Activated CD4-positive, alpha-beta memory T cell treated with anti-CD3 and anti-CD28 coated beads, Interleukin-2, amount 10 ng/mL, durations not matched to agents 7 days and 5 days (primary cell): Measurements from ENCODE around the gene MON1A. TPM values are rescaled to one million over a fixed set of nuclear protein-coding genes. Genes with fewer than 3 reads are reported as not detected.
"Not testable (repeated sequence)": the region's sequence is repeated elsewhere in the genome, so short reads cannot be mapped to it uniquely, and the experiment has no call there.

Experiments
- CTCF ChIA-PET: fragments of 350-600 bp; sonication (Branson Sonifier 250); formaldehyde crosslinking; loops from one replicate; lab custom pipeline; 2021; ENCODE audit warnings: antibody characterized with exemption, inconsistent platforms; lab: Charles Lee
- POLR2A ChIA-PET: fragments of 350-600 bp; sonication (Branson Sonifier 250); formaldehyde crosslinking; loops from one replicate; lab custom pipeline; 2021; ENCODE audit warnings: antibody characterized with exemption; lab: Charles Lee
- DNase-seq: peaks from one replicate; pipeline ENCODE4 v3.0.0-alpha.2; 2020
- H3K27ac Mint-ChIP-seq: one replicate; pipeline ENCODE4 v1.8.0; 2021; ENCODE audit warnings: mild to moderate bottlenecking, mixed read lengths
- H3K27me3 Mint-ChIP-seq: one replicate; pipeline ENCODE4 v1.8.0; 2021; ENCODE audit warnings: mixed read lengths
- H3K36me3 Mint-ChIP-seq: one replicate; pipeline ENCODE4 v1.8.0; 2021; ENCODE audit warnings: low read depth, mixed read lengths
- H3K4me1 Mint-ChIP-seq: one replicate; pipeline ENCODE4 v1.8.0; 2021; ENCODE audit warnings: mixed read lengths
- H3K4me3 Mint-ChIP-seq: one replicate; pipeline ENCODE4 v1.8.0; 2021; ENCODE audit warnings: mild to moderate bottlenecking, mixed read lengths
- H3K9me3 Mint-ChIP-seq: one replicate; pipeline ENCODE4 v1.8.0; 2021; ENCODE audit warnings: mixed read lengths
- total RNA-seq, 2 experiments: library from RNA; stranded (reverse); gene quantifications; one replicate each; pipeline ENCODE4 v1.2.3, GENCODE V29; 2021

The MON1A gene
- total RNA-seq, 2 experiments from 2014 or later, result 9.7 to 10.3 TPM

DNA sequence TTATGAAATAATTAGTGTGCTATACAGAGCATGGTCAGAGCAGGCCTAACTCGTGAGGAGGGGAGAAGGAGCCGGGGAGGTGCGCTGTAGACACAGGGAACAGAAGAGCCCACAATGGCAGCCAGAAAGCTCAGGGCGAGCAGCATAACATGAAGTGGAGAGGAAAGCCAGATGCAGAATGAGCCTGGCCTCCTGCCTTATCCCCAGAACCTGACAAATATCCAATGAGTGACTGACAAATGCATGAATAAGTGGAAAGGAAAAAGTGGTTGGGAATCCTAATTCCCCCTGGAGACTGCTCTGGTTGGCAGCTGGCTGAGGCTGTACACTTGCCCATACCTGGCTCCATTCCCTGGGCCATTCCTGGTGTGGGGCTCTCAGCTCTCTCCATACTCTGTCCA is 16.7 kb downstream of the MON1A start:
- no peak for DNase-seq
- no peaks in the 10 kb centered on the region for H3K4me1 Mint-ChIP-seq
- peaks cover 13% of the 10 kb centered on the region for H3K36me3 Mint-ChIP-seq
- ChIA-PET POLR2A (interaction anchor here (1.1 kb wide), 1 partner anchor 307 kb away, joined by 3 read pairs; no protein-coding TSS in a partner anchor), CTCF (interaction anchor here (1.4 kb wide), 1 partner anchor 16 kb away, joined by 3 read pairs; the partner anchor contains the start of gene MON1A)
- H3K9me3 Mint-ChIP-seq, result no peaks in the 10 kb centered on the region
- no peak overlapping the region for H3K27ac Mint-ChIP-seq
- H3K4me3 Mint-ChIP-seq, result no peak overlapping the region
- no peaks in the 10 kb centered on the region for H3K27me3 Mint-ChIP-seq

DNA sequence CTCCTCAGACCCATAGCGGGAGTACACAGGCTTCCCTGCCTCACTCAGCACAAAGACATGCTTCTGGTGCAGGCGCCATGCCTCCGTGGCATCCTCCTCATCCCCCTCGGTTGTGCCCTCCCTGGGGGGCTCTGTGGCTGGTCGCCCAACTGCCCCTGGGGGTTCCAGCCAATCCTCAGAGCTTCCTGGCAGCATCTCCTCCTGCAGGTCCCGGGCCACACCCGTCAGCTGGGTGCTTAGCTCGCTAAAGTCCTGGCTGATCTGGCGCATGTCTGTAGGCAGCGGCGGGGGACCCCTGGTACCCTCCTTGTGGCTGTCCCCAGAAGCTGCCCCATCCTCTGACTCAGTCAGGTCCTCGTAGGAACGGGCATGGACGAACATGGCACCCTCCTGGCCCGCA is 18.0 kb downstream of the MON1A start:
- Mint-ChIP-seq H3K36me3 (peaks cover 13% of the 10 kb centered on the region), H3K27me3 (no peaks in the 10 kb centered on the region), H3K27ac (no peak overlapping the region), H3K4me1 (peaks cover 4% of the 10 kb centered on the region), H3K4me3 (no peak overlapping the region), H3K9me3 (no peaks in the 10 kb centered on the region)
- POLR2A ChIA-PET, result interaction anchor here (1.0 kb wide), 1 partner anchor 73 kb away, joined by 3 read pairs; no protein-coding TSS in a partner anchor
- no peak for DNase-seq
- CTCF ChIA-PET, result no interaction called here

DNA sequence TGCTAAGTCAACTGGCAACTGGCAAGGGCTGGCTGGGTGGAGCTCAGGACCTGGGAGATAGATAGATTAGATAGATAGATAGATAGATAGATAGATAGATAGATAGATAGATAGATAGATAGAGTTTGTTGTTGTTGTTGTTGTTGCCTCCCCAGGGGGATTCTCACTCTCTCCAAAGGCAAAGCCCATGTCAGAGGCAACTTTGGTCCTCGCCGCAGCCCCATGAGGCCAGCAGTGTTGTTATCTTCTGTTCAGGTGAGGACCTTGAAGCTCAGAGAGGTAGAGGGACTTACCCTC is 18.5 kb downstream of the MON1A start:
- H3K27me3 Mint-ChIP-seq, result no peaks in the 10 kb centered on the region
- H3K36me3 Mint-ChIP-seq, result peaks cover 13% of the 10 kb centered on the region
- no peak for DNase-seq
- no peak overlapping the region for H3K4me3 Mint-ChIP-seq
- CTCF ChIA-PET, result no interaction called here
- H3K9me3 Mint-ChIP-seq, result no peaks in the 10 kb centered on the region
- no peak overlapping the region for H3K27ac Mint-ChIP-seq
- POLR2A ChIA-PET, result no interaction called here
- H3K4me1 Mint-ChIP-seq, result peaks cover 10% of the 10 kb centered on the region

DNA sequence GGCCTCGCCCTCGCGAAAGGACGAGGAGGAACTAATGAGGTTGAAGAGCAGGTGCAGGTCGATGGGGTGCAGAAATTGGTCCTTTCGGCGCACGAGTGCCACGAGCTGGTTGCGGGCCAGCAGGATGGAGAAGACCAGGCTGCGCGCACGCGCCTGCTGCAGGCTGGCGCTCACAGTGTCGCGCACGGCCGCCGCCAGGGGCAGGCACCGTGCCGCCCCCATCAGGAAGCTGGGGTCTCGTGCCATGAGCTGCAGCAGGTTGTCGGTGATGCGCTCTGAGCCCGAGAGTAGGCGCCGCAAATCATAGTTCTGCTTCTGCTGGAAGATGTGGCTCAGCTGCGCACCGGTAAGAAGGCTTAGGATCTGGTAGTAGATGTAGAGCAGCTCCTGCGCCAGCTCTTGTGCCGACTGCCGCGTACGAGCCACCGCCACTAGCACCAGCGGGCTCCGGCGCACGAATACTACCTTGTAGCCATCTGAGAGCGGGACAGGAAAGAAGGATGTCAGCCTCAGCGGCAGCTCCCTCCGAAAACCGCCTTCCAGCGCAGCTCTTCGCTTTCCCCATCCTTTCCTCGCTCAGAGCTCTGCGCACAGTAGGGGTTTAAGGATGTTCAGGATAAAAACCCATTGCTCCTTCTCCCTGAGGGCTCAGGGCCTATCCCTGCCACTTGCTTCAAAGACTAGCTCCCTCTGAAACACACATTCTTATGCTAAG is 19.0 kb downstream of the MON1A start:
- H3K4me3 Mint-ChIP-seq, result no peak overlapping the region
- H3K4me1 Mint-ChIP-seq, result peaks cover 15% of the 10 kb centered on the region
- no peaks in the 10 kb centered on the region for H3K27me3 Mint-ChIP-seq
- POLR2A ChIA-PET, result interaction anchor here (1.0 kb wide), 1 partner anchor 54 kb away, joined by 3 read pairs; the partner anchor contains the start of gene TRAIP
- DNase-seq, result no peak
- H3K27ac Mint-ChIP-seq, result no peak overlapping the region
- H3K9me3 Mint-ChIP-seq, result no peaks in the 10 kb centered on the region
- CTCF ChIA-PET, result no interaction called here
- peaks cover 13% of the 10 kb centered on the region for H3K36me3 Mint-ChIP-seq

DNA sequence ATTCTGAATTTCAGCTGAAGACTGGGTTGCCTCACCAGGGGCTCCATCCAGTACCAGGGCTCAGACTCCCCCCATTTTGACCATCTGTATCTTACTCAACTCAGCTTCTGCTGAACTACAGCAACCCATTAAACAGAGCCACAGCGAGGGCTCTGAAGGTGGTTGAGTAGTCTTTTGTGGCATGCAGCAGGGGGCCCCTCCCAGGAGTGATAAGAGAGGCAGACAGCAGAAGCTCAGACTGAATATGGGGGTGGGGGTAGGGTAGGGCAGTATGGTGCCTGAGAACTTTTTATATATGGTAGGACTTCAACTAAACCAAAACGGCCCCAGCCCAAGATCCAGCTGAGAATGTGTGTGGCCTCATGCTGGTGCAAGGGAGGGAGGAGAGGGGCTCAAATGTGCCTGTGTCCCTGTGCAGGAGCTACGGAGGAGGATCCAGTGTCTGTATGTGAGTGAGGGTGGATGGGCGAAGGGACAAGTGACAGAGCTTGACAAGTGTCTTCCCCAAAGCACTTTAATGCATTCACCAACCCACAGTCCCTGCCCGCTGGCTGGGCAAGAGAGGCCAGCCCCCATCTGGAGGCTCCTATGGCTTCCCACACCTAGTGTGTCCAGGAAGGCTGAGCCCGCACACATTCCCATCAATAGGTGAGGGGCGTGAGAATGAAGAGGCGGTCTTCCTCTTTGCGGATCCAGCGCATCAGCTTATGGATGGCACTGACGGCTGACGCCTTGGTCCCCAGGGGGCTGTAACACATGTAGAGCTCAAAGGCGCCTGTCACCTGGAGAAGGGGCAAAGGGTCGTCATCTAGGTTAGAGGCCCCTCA is 21.0 kb downstream of the MON1A start:
- CTCF ChIA-PET, result interaction anchor here (1.0 to 3.1 kb wide), 2 partner anchors 9 to 105 kb away, joined by 3 to 12 read pairs; partner anchors contain the start of gene INKA1
- Mint-ChIP-seq H3K27me3 (no peaks in the 10 kb centered on the region), H3K4me3 (no peak overlapping the region), H3K4me1 (peaks cover 29% of the 10 kb centered on the region), H3K9me3 (no peaks in the 10 kb centered on the region), H3K36me3 (peaks cover 13% of the 10 kb centered on the region), H3K27ac (no peak overlapping the region)
- DNase-seq, result no peak
- POLR2A ChIA-PET, result interaction anchor here (0.8 kb wide), 1 partner anchor 105 kb away, joined by 3 read pairs; no protein-coding TSS in a partner anchor

DNA sequence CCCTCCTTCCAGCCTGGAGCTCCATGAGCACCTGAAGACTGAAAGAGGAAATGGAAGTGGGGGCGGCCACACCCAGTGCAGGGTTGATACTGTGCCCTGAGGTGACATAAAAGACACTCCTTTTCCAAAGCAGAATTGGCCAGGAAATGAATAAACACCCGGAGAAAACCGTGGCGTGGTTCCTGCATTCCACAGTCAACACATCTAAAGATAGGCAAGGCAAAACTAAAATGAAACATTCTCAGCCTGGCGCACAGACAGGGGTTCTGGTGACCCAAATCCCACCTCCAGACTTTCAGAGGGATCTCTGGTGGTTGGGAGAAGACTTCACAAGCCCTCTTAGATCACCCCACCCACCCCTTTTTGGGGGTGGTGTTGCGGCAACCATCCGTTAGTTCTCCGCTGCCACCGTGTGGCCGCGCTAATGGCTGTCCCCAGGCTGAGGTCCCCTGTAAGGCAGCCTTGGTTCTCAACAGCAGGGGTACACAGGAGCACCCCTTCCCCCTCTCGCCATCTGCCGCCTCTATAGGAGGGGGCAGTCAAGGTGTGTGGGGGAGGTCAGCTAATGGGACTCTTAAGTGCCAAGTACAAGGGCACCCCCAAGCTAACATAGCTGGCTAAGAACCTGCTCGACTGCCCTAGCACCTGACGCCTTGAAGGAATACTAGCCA is 23.4 kb downstream of the MON1A start:
- peak; percentile 61 for DNase-seq

DNA sequence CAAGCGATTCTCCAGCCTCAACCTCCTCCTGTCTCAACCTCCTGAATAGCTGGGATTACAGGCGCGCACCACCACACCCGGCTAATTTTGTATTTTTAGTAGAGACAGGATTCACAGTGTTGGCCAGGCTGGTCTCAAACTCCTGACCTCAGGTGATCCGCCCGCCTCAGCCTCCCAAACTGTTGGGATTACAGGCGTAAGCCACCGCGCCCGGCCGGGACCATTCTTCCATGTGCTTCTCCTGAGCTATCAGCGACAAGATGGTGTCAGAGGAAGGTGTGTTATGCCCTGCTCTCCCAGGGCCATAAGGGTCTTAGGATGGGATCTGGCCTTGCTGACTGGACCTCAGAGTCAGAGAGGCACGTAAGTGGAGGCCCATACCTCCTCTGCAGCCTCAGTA is 25.2 kb downstream of the MON1A start:
- Mint-ChIP-seq H3K27ac (peak overlapping the region; percentile 82), H3K4me3 (peak overlapping the region; percentile 82), H3K4me1 (peaks cover 31% of the 10 kb centered on the region)
- H3K36me3 Mint-ChIP-seq, H3K27me3 Mint-ChIP-seq, H3K9me3 Mint-ChIP-seq, DNase-seq: not testable (repeated sequence)
- ChIA-PET CTCF (interaction anchor here (1.5 kb wide), 1 partner anchor 65 kb away, joined by 6 read pairs; no protein-coding TSS in a partner anchor), POLR2A (interaction anchor here (0.9 kb wide), 1 partner anchor 48 kb away, joined by 3 read pairs; the partner anchor contains the start of gene TRAIP)

More for the DNA sequence above, 23.4 kb downstream of the MON1A start:
- ChIA-PET CTCF (interaction anchor here (0.7 to 3.1 kb wide), 11 partner anchors 11 to 366 kb away, joined by 3 to 14 read pairs (median 3); partner anchors contain the start of genes INKA1 and MON1A), POLR2A (interaction anchor here (0.6 to 1.5 kb wide), 5 partner anchors 9 to 120 kb away, joined by 3 to 4 read pairs (median 4); partner anchors contain the start of genes INKA1, IP6K1, MON1A and RBM6)
- peaks cover 31% of the 10 kb centered on the region for H3K4me1 Mint-ChIP-seq
- H3K9me3 Mint-ChIP-seq, result no peaks in the 10 kb centered on the region
- H3K4me3 Mint-ChIP-seq, result peak overlapping the region; percentile 56
- peaks cover 7% of the 10 kb centered on the region for H3K36me3 Mint-ChIP-seq
- peak overlapping the region; percentile 82 for H3K27ac Mint-ChIP-seq
- H3K27me3 Mint-ChIP-seq, result no peaks in the 10 kb centered on the region

DNA sequence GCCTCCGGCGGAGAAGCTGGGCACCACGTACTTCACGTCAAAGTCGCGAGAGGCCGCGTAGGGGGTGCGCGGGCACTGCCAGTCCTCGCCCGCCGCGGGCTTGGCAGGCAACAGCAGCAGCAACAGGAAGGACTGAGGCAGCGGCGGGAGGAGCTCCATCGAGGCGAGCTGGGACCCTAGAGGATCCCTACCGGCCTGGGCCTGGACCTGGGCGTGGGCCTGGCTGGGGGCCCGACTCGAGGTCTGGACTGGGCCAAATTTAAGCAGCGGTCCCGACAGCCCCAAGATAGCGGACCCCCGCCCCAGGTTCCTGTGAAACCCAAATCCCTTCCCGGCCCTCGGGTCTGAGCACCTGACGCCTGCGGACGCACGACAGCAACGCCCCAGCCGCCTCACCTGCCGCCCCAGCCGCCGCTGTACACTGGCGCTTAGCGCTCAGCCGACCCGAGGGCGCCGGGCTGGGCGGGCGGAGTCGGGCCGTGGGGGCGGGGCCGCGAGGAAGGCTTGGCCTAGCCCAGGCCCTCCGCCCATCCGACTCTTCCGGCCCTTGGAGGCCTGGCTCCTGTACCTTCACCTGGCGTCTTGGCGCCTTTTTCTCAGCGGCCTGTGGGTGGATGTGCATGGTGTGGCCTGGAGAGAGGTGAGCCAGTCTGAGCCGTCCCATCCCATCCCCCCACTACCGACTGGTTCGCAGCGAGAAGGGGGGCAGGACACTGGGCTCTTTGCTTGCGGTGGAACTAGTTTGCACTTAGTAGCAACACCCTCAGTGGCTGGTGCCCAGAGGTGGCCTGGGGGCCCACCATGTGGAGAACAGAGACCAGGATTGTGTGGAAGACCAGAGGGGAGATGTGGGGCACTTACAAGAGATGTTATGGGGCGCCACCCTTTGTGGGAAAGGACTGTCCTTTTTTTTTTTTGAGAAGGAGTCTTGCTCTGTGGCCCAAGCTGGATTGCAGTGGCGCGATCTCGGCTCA is 25.9 kb downstream of the MON1A start, which contains the start of gene MST1R:
TSS of gene MST1R (minus strand) at position 423 of the 974 bp plus-strand sequence. CDS start at position 159, 264 bp downstream.
- Mint-ChIP-seq H3K4me3 (peak within 1 kb of the TSS; percentile 82), H3K27me3 (no peaks in the 10 kb centered on the region), H3K9me3 (no peaks in the 10 kb centered on the region), H3K4me1 (peaks cover 31% of the 10 kb centered on the region), H3K36me3 (no peaks in the 10 kb centered on the region), H3K27ac (peak within 1 kb of the TSS; percentile 82)
- DNase-seq, result peak; percentile 90
- CTCF ChIA-PET, result no interaction called here
- POLR2A ChIA-PET, result interaction anchor here (0.9 to 1.0 kb wide), 2 partner anchors 48 kb away, joined by 3 read pairs; partner anchors contain the start of gene TRAIP

DNA sequence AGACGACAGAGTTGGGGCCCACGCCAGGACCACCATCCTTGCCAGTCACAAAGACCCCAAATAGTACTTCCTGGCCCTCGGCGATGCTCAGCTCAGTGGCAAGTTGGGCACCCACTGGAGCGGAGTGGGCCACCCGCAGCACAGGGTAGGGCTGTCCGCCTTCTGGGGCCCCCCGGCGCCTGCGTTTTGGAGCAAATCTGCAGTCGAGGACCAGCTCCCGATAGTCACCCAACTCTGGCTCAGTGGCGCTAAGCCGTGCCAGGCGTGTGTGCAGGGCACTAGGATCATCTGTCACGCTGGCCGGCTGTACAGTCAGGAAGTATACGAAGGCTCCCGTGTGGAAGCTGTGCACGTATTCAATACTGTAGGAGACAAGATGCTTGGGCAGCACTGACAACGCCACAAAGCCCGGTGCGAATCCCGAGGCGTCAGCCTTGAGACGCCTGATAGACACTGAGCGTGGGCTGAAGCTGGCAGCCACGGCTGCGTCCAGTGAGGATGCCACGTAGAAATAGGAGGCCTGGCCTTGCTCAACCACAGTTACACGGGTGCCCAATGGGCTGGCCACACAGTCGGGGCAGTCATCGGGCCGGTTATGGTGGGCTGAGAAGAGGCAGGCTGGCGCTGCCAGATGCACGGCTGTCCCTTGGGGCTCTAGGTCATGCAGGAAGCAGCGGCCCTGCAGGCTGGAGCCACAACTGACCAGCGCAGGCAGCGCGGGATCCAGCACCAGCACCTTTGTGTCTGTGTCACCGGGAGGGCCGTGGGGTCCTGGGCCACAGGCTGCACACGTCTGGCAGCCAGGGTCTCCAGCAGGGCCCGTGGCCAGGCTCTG is 26.9 kb downstream of the MON1A start:
- POLR2A ChIA-PET, result interaction anchor here (1.0 kb wide), 1 partner anchor 47 kb away, joined by 3 read pairs; no protein-coding TSS in a partner anchor
- CTCF ChIA-PET, result interaction anchor here (2.0 kb wide), 1 partner anchor 63 kb away, joined by 4 read pairs; no protein-coding TSS in a partner anchor

DNA sequence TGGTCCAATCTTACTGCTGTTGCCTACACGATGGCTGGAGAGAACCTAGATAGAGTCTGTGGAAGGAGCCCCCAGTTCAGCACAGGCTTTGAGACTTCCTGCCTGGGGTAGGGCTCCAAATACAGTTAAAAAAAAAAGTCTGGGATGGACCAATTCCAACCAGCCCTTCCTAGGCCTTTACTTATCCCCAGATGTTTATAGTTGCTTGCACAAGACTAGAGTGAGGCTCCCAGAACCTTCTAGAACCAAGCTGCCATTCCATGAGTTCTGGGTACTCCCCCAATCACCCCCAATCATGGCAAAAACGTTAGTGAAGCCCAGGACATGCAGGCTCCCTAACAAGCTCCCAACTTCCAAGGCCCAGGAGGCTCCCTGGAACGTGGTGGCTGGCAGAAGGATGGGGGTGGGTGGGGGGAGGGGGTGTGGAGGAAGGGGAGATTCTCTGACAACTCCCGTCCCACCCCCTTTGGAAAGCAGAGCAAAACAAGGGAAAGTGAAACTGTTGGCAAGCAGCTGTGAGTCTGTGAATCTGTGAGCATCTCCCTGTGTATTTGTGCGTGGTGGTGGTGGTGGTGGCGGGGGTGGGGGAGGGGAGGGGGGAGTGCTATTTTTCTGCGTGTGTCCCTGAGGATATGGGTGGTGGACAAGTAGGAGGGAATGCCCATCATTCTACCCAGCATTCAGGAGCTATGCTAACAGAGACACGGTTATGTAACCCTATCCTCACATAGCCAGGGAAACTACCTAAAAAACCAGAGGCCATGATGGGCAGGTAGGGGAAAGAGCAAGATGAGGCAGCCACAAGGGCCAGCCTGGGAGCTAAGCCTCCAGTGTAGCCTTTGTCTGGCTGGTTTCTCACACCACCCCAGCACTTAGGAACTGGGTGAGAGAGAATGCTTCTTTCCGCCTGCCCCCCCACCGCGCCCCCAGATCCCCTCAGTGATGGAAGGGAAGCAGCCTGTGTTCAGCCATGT is 28.0 kb downstream of the MON1A start:
- Mint-ChIP-seq H3K36me3 (no peaks in the 10 kb centered on the region), H3K4me1 (peaks cover 27% of the 10 kb centered on the region)
- CTCF ChIA-PET, result interaction anchor here (0.6 to 2.0 kb wide), 2 partner anchors 62 to 84 kb away, joined by 4 read pairs; no protein-coding TSS in a partner anchor

More for the DNA sequence above, 26.9 kb downstream of the MON1A start:
- Mint-ChIP-seq H3K36me3 (no peaks in the 10 kb centered on the region), H3K4me1 (peaks cover 31% of the 10 kb centered on the region), H3K27ac (no peak overlapping the region), H3K4me3 (no peak overlapping the region), H3K27me3 (no peaks in the 10 kb centered on the region), H3K9me3 (no peaks in the 10 kb centered on the region)
- DNase-seq, result no peak

More for the DNA sequence above, 28.0 kb downstream of the MON1A start:
- Mint-ChIP-seq H3K27me3 (no peaks in the 10 kb centered on the region), H3K27ac (no peak overlapping the region), H3K4me3 (no peak overlapping the region), H3K9me3 (no peaks in the 10 kb centered on the region)
- DNase-seq, result no peak
- POLR2A ChIA-PET, result no interaction called here
